ENCODE results near the gene FHL5. TPM values are rescaled to one million over a fixed set of nuclear protein-coding genes. Genes with fewer than 3 reads are reported as not detected.
"Not testable (repeated sequence)": the region's sequence is repeated elsewhere in the genome, so short reads cannot be mapped to it uniquely, and the experiment has no call there.

Gene FHL5
- total RNA-seq, 2 experiments from 2014 or later, result not detected

DNA sequence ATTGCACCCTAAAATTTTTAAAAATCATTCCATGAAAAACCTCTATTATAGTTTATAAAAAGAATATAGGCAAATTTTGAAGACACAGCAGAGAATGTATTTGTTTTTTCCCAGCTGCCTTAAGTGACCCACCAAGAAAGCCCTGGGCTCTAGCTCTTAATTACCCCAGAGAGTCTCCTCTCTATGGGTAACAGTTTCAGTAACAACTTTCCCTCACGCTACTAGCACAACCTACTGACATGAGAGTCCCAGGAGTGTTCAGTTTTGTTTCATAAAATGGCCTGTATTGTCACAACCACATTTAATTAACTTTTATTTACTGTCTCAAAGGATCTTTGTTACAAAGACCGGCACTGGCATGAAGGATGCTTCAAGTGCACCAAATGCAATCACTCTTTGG, 41.5 kb downstream of the FHL5 start:
- ChIA-PET POLR2A (no interaction called here), CTCF (no interaction called here)

DNA sequence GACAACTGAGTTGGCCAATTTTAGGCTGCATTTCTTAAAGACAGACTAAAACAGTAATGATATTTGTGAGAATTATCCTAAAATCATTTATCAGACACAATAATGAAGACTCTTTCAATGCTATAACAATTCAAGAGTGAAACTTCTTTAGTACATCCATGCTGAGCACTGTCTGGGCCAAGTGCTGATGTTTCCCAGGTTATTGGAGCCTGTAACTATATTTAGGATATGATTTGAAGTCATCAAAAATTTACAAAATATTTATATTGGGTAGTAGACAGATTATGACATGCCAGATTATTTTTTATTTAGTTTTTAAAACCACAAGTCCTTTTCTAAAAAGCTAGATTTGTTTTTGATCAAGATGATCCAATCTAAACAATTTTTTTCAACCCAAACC, 45.1 kb downstream of the FHL5 start:
- POLR2A ChIA-PET, result no interaction called here
- CTCF ChIA-PET, result no interaction called here

DNA sequence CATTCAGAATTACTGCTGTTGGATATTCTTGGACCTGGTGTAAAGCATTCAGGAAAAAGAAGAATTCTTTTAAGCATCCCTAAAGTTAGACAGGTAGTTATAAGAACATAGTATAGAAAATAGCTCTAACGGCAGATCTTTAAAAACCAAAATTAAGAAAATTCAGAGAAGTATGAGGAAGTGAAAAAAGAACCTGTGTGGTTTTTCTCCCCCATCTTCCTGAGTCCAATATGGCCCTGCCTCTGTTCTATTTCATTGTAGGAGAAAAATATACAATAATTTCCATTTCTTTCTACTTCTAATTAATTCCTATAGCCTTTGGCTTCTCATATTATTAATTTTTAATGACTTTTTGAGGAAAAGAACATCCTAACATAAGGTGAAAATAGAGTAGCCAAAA, 47.1 kb downstream of the FHL5 start:
- CTCF ChIA-PET, result no interaction called here
- POLR2A ChIA-PET, result no interaction called here

DNA sequence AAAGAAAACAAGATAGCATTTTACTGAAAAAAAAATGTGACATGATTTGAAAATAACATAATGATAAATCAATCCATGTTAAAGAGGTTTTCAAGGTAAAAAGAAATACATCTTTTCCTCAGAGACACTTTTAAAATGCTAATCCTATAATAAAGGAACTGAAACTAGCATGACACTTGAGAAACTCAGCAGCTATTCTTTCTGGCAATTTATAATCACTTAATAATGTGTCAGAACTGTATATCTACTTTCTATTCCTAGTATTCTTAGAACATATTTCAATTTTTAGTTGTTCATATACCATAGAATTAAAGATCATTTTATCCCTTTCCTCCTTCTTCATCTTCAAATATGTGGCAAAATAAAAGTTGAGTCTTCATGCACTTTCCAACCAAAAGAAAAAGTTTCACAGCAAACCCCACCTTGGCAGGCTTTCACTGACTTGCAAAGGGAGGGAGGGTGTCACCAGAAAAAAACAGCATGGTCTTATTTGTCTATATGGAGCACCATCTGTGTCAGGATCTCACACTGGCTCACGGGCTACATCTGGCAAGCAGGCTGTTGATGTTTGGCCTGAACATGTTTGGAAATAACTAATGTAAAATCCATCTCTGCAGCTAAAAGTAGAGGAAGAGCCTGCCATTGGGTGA, 48.5 kb downstream of the FHL5 start:
- ChIA-PET POLR2A (no interaction called here), CTCF (interaction anchor here (0.6 kb wide), 1 partner anchor 1010 kb away, joined by 3 read pairs; no protein-coding TSS in a partner anchor)

DNA sequence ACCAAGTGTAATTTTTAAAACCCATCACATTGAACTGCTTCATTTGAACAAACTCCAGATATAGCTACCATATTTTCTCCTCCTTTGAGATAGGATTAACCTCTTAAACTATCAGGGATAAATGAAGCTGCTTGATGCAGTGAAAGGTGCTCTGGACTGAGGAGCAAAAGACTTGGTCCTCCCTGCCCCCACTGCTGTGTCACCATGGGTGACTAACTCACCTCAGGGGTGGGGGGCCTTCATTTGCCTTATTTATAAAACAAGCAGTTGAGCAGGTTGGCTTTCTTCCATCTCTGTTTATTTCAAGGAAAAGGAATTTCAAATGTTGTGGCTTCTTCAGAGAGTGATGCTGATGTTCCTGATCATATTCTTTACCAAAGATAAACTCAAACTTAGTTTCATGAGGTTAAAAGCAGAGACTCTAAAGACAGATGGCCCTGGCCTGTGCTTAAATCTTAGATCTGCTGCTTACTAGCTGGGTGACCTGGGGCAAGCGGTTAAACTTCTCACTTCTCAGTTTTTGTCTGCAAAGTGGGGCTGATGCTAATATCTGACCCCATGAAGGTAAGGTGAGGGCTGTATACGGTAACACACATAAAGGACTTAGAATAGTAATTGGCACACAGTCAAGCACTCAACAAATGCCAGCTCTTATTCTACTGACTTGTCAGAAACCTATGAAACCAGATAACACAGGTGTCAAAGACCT, 50.5 kb downstream of the FHL5 start:
- CTCF ChIA-PET, result no interaction called here
- POLR2A ChIA-PET, result no interaction called here

DNA sequence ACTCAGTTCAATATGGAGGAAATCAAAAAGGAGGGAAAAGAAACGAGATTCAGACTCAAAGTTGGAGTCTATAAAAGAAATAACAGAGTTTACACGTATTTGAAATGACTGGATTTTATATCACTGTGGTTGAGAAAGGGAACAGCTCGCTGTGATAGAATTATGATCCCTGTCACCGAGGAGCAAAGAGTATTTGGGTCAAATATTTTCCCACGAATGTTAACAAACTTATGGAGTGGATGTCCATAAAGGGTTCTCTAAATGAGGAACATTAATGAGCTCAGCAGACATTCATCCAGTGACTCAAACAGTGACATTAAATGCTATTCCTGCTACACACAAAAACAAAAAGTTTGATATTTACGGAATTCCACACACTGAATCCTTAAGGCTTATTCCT, 57.9 kb downstream of the FHL5 start:
- ChIA-PET CTCF (no interaction called here), POLR2A (no interaction called here)

DNA sequence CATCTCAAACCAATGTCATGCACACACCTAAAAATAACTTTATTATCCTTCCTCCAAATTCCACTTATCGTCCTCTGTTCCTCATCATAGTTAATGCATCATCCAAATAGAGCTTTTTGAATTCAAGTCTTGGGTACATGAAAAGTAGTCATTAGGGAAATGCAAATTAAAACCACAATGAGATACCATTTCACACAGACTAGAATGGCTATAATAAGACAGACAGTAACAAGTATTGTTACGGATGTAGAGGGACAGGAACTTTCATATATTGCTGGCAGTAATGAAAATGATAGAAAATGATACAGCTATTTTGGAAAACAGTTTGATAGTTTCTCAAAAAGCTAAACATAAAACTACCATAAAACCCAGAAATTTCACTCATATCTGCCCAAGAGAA, 59.1 kb downstream of the FHL5 start:
- CTCF ChIA-PET, result no interaction called here

DNA sequence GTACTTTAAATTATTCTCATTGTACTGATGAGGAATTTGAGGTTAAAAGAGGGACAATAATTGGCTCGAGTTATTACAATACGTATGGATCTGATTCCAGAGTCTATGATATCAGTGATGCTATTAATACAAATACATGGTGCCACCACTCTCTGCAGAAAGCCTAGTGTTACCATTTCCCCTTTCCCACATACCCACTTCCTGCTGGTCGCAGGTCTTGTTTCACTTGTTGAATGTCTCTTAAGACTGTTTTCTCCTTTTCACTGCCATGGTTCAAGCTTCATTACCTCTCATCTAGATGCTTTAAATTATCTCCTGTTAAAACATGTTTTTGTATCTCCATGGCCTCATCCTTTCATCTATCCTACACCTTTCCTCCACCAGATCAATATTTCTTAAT, 62.0 kb downstream of the FHL5 start:
- ChIA-PET CTCF (no interaction called here), POLR2A (no interaction called here)

More for the DNA sequence above, 59.1 kb downstream of the FHL5 start:
- POLR2A ChIA-PET, result no interaction called here

DNA sequence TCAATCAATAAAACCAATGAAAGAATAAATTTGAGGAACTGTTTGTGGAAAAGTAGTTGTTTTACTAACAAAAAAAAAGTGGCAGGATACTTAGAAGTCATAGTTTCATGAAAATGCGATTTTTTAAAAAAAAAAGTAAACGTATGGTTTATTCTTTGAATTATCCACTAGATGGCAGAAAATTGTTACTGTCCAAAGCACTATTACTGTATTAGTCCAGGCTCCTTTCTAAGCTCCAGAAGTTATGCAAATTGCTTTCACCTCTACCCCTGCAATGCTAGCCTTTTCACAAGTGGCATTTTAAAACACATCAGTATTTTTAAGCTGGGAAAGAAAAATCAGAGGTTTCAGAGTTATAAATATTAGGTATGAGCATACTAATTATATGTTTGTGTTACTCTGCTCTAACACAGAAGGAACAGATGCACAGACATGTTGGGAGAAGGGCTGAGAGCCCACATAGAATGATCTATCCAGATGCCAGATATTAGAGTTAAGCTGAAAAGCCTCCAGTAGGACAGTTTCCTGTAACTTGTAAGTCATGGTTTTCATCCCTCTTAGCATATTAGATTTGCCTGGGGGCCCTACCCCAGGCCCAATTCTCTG, 63.9 kb downstream of the FHL5 start:
- POLR2A ChIA-PET, result no interaction called here
- CTCF ChIA-PET, result interaction anchor here (0.7 kb wide), 1 partner anchor 432 kb away, joined by 3 read pairs; no protein-coding TSS in a partner anchor

DNA sequence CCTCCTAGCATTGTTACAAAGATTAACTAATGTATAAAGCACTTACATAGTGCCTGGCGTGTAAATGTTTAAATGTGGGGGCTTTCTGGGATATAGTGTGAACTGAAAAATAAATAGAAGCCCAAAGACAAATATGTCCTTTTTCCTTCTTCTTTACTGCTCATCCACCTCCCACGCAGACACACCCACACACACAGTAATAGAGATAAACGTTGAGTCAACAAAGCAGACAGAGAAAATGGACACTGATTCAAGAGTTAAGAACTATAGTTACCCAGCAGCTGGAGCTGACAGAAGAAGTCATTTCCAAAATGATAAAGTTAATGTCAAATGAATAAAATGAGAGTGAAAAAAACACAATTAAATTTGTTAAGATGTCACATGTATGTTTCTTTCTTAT, 68.3 kb downstream of the FHL5 start:
- ChIA-PET POLR2A (no interaction called here), CTCF (interaction anchor here (1.5 kb wide), 1 partner anchor 428 kb away, joined by 3 read pairs; no protein-coding TSS in a partner anchor)

DNA sequence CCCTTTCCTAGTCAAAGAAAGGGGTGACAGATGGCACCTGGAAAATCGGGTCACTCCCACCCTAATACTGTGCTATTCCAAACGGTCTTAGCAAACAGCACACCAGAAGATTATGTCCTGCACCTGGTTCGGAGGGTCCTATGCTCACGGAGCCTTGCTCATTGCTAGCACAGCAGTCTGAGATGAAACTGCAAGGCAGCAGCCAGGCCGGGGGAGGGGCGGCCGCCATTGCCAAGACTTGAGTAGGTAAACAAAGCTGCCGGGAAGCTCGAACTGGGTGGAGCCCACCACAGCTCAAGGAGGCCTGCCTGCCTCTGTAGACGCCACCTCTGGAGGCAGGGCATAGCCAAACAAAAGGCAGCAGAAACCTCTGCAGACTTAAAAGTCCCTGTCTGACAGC, 75.1 kb downstream of the FHL5 start:
- POLR2A ChIA-PET, CTCF ChIA-PET: not testable (repeated sequence)

DNA sequence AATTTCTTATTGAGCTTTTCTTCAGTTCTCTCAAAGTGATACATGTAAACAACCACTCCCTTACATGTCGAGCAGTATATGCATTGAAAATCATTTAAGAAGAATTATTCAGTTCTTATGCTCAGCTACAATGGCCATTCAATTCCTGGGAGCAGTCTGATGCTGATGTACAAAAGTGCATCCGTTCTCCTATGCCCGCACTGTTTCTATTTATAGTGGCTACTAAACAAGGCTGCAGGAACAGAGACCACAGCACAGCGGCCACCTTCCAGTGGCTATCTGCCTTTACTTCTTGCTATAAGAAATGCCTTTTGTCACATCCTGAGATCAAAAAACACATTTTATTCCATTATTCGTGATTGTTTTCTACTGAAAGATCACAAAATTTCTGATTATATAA, 82.2 kb downstream of the FHL5 start:
- CTCF ChIA-PET, result no interaction called here
- POLR2A ChIA-PET, result no interaction called here

DNA sequence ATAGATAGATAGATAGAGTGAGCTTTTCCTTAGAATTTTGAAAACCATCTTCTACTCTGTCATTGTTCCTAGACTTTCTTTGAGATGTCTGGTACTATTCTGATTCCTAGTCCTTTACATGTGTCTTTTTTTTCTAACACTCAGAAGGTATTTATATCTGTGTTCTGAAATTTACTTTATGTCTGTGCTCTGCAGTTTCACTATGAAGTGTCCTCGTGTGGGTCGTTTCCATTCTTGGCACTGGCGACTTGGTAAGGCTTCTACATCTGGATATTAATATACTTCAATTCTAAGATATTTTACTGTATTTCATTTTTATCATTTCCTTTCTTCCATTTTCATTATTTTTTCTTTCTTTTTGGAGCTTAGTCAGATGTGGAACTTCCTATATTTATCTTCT, 87.0 kb downstream of the FHL5 start:
- ChIA-PET CTCF (no interaction called here), POLR2A (no interaction called here)

DNA sequence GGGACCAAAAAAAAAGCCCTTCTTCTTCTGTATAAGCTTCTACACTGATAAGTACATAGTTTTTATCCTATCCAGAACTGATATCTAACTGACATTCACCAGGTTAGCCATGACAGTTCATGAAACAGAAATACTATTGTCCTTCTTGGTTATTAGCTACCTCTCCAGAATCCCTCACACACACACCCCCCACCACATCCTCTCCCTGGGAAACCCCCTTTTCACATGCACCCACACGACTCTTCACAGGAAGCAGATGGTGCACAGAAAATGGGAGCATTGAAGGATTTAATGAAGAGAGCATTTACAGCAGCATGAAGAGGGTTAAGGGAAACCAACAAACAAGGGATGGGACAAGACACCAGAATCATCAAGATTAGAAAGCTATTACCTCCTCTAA, 88.9 kb downstream of the FHL5 start:
- ChIA-PET POLR2A (no interaction called here), CTCF (no interaction called here)

DNA sequence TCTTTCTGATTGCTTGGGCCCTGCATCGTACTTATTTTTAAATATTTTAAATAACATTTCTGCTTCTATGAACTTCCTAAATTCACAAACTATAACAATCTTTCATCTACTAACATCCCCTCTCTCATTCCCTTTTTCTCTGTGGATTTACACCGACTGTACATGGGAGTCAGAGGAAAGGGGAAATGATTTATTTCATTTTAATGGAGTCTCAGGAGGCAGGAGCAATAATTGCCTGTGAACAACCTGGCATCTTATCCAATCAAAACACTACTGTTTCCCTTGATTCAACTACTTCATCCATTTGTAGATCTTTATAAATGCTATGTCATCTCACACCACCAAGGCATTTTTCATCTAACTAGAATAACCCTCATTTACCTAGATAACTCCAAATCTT, 89.6 kb downstream of the FHL5 start:
- ChIA-PET POLR2A (no interaction called here), CTCF (no interaction called here)

DNA sequence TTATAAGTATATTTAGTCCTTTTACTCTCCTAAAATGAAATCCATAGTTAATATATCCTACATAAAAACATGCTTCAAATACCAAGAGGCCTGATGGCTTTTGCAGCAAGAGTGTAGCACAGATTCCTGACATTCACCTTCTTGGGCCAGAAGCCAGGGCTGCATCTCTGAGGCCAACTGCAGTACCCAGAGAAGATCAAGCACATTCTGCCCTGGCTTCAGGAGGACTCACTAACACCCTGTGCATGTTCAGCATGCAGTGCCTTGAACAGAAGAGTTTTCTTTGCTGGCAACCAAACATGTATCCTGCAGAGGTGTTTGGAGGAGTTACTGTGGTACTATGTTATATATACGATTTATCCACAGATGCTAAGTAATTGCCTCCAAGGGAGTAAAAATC, 90.3 kb downstream of the FHL5 start:
- ChIA-PET POLR2A (no interaction called here), CTCF (no interaction called here)

DNA sequence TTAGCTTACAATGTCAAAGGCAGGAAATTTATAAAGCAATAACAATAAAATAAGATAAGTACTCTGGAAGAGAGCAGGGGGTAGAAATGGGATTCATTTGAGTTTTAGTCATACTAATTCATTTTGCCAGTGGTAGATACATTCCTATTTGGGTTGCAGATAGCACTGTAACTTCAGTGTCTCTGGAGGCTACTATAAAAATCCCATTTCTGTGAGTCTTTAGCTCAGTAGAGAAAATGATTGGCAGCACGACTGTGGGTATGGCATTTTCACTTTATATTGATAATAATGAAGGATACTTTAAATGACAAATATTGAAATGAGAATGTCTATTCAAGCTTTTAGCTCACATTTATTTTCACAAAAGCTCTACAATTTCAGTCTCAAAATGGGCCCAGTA, 93.6 kb downstream of the FHL5 start:
- CTCF ChIA-PET, result no interaction called here
- POLR2A ChIA-PET, result no interaction called here

DNA sequence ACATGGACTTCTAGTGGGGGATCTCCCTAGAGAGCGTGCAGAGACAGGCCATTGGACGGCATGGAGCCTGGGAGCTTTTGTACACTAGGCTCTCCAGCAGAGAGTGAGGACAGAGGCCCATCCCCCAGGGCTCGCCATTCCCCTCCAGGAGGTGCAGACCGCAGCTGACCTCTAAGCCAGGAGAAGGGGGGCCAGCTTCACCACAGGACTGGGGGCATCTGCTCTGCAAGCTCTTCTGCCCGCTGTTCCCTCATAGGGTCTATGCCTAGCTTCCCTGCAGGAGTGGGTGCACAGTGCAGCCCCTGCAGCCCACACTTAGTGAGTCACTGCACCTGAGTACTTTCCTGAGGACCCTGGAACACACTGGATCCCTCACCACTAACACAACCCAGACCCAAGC, 94.4 kb downstream of the FHL5 start:
- ChIA-PET CTCF (no interaction called here), POLR2A (no interaction called here)

DNA sequence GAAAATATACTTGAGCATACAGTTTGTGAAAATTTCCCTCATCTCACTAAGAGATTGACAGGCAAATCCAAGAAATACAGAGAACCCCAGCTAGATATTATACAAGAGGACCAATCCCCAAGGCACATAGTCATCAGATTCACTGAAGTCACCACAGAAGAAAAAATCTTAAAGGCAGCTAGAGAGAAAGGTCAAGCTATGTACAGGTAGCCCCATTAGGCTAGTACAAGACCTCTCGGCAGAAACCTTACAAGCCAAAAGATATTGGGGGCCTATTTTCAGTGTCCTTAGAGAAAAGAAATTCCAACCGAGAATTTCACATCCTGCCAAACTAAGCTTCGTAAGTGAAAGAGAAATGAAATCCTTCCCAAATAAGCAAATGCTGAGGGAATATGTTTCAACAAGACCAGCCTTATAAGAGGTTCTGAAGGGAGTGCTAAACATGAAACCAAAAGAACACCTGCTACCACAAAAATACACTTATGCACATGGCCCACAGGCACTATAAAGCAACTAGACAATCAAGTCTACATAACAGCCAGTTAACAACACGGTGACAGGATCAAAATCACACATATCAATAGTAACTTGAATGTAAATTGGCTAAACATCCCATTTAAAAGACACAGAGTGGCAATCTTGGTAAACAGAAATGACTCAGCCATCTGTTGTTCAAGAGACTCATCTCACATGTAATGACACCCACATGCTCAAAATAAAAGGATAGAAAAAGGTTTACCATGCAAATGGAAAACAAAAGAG, 96.3 kb downstream of the FHL5 start:
- POLR2A ChIA-PET, result no interaction called here
- CTCF ChIA-PET, result no interaction called here

Data from activated CD8-positive, alpha-beta memory T cell treated with anti-CD3 and anti-CD28 coated beads for 36 hours (primary cell).